ENCODE measurements around the gene KCTD15. TPM values are rescaled to one million over a fixed set of nuclear protein-coding genes. Genes with fewer than 3 reads are reported as not detected.
"Not testable (repeated sequence)": the region's sequence is repeated elsewhere in the genome, so short reads cannot be mapped to it uniquely, and the experiment has no call there.

Gene KCTD15
- total RNA-seq, 4 donors from 2014 or later: 6.7 to 51.0 (median 22.1) TPM

GRCh38 chr19:33815380-33816340 lies 19.0 kb downstream of the KCTD15 start:
- no peak for DNase-seq (ENCODE audit: low spot score in 2 of 2)
- TF ChIP-seq POLR2A (IDR thresholded peaks at IDR 0.05) (no peak), EP300 (IDR thresholded peaks at IDR 0.05) (no peak)
- TF ChIP-seq, protein P1, sequence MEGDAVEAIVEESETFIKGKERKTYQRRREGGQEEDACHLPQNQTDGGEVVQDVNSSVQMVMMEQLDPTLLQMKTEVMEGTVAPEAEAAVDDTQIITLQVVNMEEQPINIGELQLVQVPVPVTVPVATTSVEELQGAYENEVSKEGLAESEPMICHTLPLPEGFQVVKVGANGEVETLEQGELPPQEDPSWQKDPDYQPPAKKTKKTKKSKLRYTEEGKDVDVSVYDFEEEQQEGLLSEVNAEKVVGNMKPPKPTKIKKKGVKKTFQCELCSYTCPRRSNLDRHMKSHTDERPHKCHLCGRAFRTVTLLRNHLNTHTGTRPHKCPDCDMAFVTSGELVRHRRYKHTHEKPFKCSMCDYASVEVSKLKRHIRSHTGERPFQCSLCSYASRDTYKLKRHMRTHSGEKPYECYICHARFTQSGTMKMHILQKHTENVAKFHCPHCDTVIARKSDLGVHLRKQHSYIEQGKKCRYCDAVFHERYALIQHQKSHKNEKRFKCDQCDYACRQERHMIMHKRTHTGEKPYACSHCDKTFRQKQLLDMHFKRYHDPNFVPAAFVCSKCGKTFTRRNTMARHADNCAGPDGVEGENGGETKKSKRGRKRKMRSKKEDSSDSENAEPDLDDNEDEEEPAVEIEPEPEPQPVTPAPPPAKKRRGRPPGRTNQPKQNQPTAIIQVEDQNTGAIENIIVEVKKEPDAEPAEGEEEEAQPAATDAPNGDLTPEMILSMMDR (IDR thresholded peaks at IDR 0.05): no peak
- Histone ChIP-seq H3K4me1 (peaks cover 0 to 16% (median 14%) of the 10 kb centered on the region in 4 donors), H3K9me3 (no peaks in the 10 kb centered on the region), H3K27ac (no peak overlapping the region), H3K36me3 (peaks cover 0 to 40% (median 0%) of the 10 kb centered on the region in 3 donors), H3K4me3 (no peak overlapping the region), H3K27me3 (peaks cover 0 to 5% of the 10 kb centered on the region in 2 donors)
- WGBS, 2 donors: 70 to 74% methylated on average over 15 of the region's 15 CpGs

GRCh38 chr19:33818411-33818810 lies 21.7 kb downstream of the KCTD15 start:
- peaks cover 0 to 6% of the 10 kb centered on the region in 2 donors for H3K27me3 ChIP-seq
- peaks cover 0 to 12% (median 0%) of the 10 kb centered on the region in 3 donors for H3K36me3 ChIP-seq
- no peak overlapping the region for H3K27ac ChIP-seq
- 79 to 88% methylated on average over 4 of the region's 4 CpGs for WGBS, 2 donors
- H3K4me1 ChIP-seq: peaks cover 0 to 21% (median 17%) of the 10 kb centered on the region in 4 donors
- no peak overlapping the region for H3K4me3 ChIP-seq
- no peak for DNase-seq (ENCODE audit: low spot score in 2 of 2)
- peaks cover 0 to 2% (median 0%) of the 10 kb centered on the region in 4 donors for H3K9me3 ChIP-seq
- TF ChIP-seq, protein P1 (IDR thresholded peaks at IDR 0.05): no peak
- TF ChIP-seq POLR2A (IDR thresholded peaks at IDR 0.05): no peak
- TF ChIP-seq EP300 (IDR thresholded peaks at IDR 0.05): no peak

DNA sequence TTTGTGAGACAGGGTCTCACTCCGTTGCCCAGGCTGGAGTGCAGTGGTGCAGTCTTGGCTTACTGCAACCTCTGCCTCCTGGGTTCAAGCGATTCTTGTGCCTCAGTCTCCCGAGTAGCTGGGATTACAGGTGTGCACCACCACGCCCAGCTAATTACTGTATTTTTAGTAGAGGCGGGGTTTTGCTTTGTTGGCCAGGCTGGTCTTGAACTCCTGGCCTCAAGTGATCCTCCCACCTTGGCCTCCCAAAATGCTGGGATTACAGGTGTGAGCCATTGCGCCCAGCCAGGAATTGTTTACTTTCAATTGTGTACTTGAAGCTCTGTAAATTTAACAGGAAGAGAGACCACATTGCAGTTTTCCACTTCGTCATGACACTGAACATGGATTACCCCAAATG lies 22.4 kb downstream of the KCTD15 start:
- H3K36me3 ChIP-seq; H3K9me3 ChIP-seq; DNase-seq (ENCODE audit: low spot score in 2 of 2); H3K4me3 ChIP-seq; H3K27me3 ChIP-seq: not testable (repeated sequence)
- peak overlapping the region in 3 of 4 donors; percentile 76 to 88 (median 82) for H3K27ac ChIP-seq
- peaks cover 0 to 21% (median 17%) of the 10 kb centered on the region in 4 donors for H3K4me1 ChIP-seq
- WGBS, 2 donors: 84 to 95% methylated on average over 7 of the region's 7 CpGs

DNA sequence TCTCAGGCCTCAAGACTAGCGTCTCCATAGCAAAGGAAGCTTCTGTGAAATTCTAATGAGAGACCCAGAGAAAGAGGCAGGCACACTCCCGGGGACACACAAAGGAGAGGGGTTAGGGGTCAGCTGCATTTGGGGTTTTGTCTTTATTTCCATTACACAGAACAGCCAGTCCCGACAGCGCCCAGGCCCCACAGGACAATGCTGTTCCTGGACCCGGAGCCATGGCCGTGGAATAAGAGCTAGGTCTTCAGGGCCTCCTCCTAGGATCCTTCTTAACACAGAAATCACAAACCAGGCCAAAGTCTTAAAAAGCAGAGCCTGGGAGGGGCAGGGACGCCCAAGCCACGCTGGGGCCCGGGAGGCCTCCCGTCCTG lies 22.8 kb downstream of the KCTD15 start:
- no peak for DNase-seq (ENCODE audit: low spot score in 2 of 2)
- peaks cover 0 to 2% (median 0%) of the 10 kb centered on the region in 3 donors for H3K36me3 ChIP-seq
- WGBS, 2 donors: 35% methylated on average over 9 to 10 of the region's 10 CpGs

GRCh38 chr19:33819880-33820781 lies 23.5 kb downstream of the KCTD15 start:
- Histone ChIP-seq H3K27ac (peak overlapping the region; percentile 59 to 88 (median 79)), H3K27me3 (peaks cover 0 to 6% of the 10 kb centered on the region in 2 donors), H3K9me3 (peaks cover 0 to 4% (median 0%) of the 10 kb centered on the region in 4 donors), H3K4me1 (peaks cover 0 to 21% (median 17%) of the 10 kb centered on the region in 4 donors), H3K4me3 (peak overlapping the region; percentile 29 to 49 (median 42)), H3K36me3 (no peaks in the 10 kb centered on the region)
- TF ChIP-seq, protein P1 (IDR thresholded peaks at IDR 0.05): no peak
- TF ChIP-seq POLR2A (IDR thresholded peaks at IDR 0.05) (peak in 1 of 2 donors; percentile 37), EP300 (IDR thresholded peaks at IDR 0.05) (peak in 1 of 2 donors; percentile 37)
- 4 to 13% methylated on average over 10 to 36 of the region's 61 CpGs for WGBS, 2 donors
- DNase-seq (ENCODE audit: low spot score in 2 of 2): peak; percentile 43 to 54

More for the DNA sequence above, 22.8 kb downstream of the KCTD15 start:
- Histone ChIP-seq H3K4me1 (peaks cover 0 to 21% (median 17%) of the 10 kb centered on the region in 4 donors), H3K9me3 (peaks cover 0 to 4% (median 0%) of the 10 kb centered on the region in 4 donors), H3K4me3 (peak overlapping the region; percentile 29 to 49 (median 42)), H3K27ac (peak overlapping the region; percentile 59 to 88 (median 79)), H3K27me3 (peaks cover 0 to 6% of the 10 kb centered on the region in 2 donors)
- TF ChIP-seq POLR2A (IDR thresholded peaks at IDR 0.05) (no peak), EP300 (IDR thresholded peaks at IDR 0.05) (no peak)
- TF ChIP-seq, protein P1 (IDR thresholded peaks at IDR 0.05): no peak

All from tibial nerve (tissue), 4 donors.